Measurements from ENCODE around the gene FBLN2. TPM values are rescaled to one million over a fixed set of nuclear protein-coding genes. Genes with fewer than 3 reads are reported as not detected.

FBLN2 gene
- total RNA-seq, 4 donors from 2014 or later = 6.3 to 122 (median 25.7) TPM

DNA sequence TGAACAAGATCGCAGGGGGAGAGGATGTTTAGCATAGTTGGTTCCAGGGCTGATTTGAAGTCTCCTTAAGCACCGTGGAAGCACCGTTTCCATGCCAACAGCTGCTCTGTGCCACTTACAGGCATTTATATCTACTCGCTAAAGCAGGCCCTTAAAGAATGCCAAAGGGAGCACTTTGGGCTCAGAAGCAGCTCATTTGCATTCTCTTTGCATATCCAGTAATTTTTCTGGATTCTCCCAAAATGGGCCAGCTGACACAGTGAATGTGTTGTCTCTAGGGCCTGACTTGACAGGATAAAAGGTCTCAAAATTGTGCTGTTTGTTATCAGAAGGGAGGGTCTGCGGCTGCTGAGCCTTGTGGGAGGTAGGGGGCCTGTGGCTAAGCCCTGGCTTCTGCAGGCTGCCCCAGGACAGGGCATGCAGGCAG lies 138.6 kb downstream of the FBLN2 start:
- H3K9me3 ChIP-seq = no peaks in the 10 kb centered on the region
- TF ChIP-seq CTCF (IDR thresholded peaks at IDR 0.05) = no peak
- no peak for TF ChIP-seq POLR2A (IDR thresholded peaks at IDR 0.05)
- H3K36me3 ChIP-seq = no peaks in the 10 kb centered on the region
- no peaks in the 10 kb centered on the region for H3K4me1 ChIP-seq
- intact Hi-C loops (cut with DNase I) = no loop called here
- H3K4me3 ChIP-seq = no peak overlapping the region
- 17 to 41% methylated on average over 4 to 5 of the region's 5 CpGs for WGBS, 2 donors
- no peak for DNase-seq
- peaks cover 0 to 61% (median 0%) of the 10 kb centered on the region in 4 donors for H3K27me3 ChIP-seq
- H3K27ac ChIP-seq = no peak overlapping the region

Other genes with a start within 250 kb of the FBLN2 start
- 10 to 100 TPM in 1 of 4 donors, 1 to 10 TPM in 3; 7.2 to 14.5 (median 9.4) TPM for gene NUP210, start 128.8 kb upstream of the FBLN2 start, total RNA-seq
- 10 to 100 TPM in 3 of 4 donors, 1 to 10 TPM in 1; 8.1 to 25.4 (median 12.3) TPM for gene HDAC11, start 68.8 kb upstream of the FBLN2 start, total RNA-seq